SIG-M5 (cell line): Measurements from ENCODE around the gene RNF207.

Experiments used
- DNase-seq: peaks from one replicate; lab custom pipeline; 2025; lab: John Stamatoyannopoulos, UW

Gene RNF207

GRCh38 chr1:6205849-6206519, at the start of gene RNF207:
TSS of gene RNF207 (plus strand) at chr1:6206119. CDS start at chr1:6206536, 417 bp downstream.
- DNase-seq = no peak

GRCh38 chr1:6157132-6157527, 48.8 kb upstream of the RNF207 start:
- no peak for DNase-seq

- no peak for DNase-seq
These were observed 48.3 kb upstream of the RNF207 start for GRCh38 chr1:6157528-6158174.

- no peak for DNase-seq
These were observed 47.7 kb upstream of the RNF207 start for GRCh38 chr1:6158181-6158580.

GRCh38 chr1:6162341-6162740, 43.6 kb upstream of the RNF207 start:
- DNase-seq = no peak

GRCh38 chr1:6162773-6163172, 43.1 kb upstream of the RNF207 start:
- DNase-seq = no peak

GRCh38 chr1:6163191-6163972, 42.5 kb upstream of the RNF207 start:
- no peak for DNase-seq

GRCh38 chr1:6163973-6164617, 41.8 kb upstream of the RNF207 start:
- no peak for DNase-seq

- no peak for DNase-seq
These were observed 40.9 kb upstream of the RNF207 start for GRCh38 chr1:6165027-6165426.

GRCh38 chr1:6165441-6165985, 40.4 kb upstream of the RNF207 start:
- DNase-seq = no peak

GRCh38 chr1:6166221-6166620, 39.7 kb upstream of the RNF207 start:
- no peak for DNase-seq

GRCh38 chr1:6166655-6167390, 39.1 kb upstream of the RNF207 start:
- DNase-seq = no peak

GRCh38 chr1:6167391-6168303, 38.3 kb upstream of the RNF207 start:
- DNase-seq = no peak

- no peak for DNase-seq
These were observed 36.9 kb upstream of the RNF207 start for GRCh38 chr1:6168947-6169586.

- DNase-seq = no peak
These were observed 35.7 kb upstream of the RNF207 start for GRCh38 chr1:6170116-6170741.

- DNase-seq = no peak
These were observed 35.1 kb upstream of the RNF207 start for GRCh38 chr1:6170742-6171201.

- DNase-seq = no peak
These were observed 34.3 kb upstream of the RNF207 start for GRCh38 chr1:6171548-6172124.

GRCh38 chr1:6172549-6172948, 33.4 kb upstream of the RNF207 start:
- DNase-seq = no peak
